SU-DHL-6 (cell line): ENCODE results near the gene PFDN2.
A peak's percentile ranks its signal among the peaks of the same experiment; 100 is the strongest.

Experiments
- H2AFZ ChIP-seq: fragments of 200-600 bp; sonication (generic); 2 replicates; pipeline ENCODE4 v1.6.1; 2014; ENCODE audit warnings: low read depth, mild to moderate bottlenecking, moderate library complexity, mixed read lengths, antibody characterized with exemption, low read length; ENCODE audit not compliant: severe bottlenecking
- H3F3A ChIP-seq: fragments of 200-600 bp; shearing (Covaris generic); 2 replicates; pipeline ENCODE4 v1.6.0; 2016; ENCODE audit warnings: antibody characterized with exemption, mild to moderate bottlenecking; ENCODE audit not compliant: insufficient read depth
- H3K27ac ChIP-seq: fragments of 200-600 bp; sonication (generic); 2 replicates; pipeline ENCODE4 v1.5.1; 2016; ENCODE audit warnings: low read depth, mild to moderate bottlenecking, low read length, moderate library complexity, mixed read lengths
- H3K27me3 ChIP-seq: fragments of 200-600 bp; sonication (generic), shearing (Covaris generic); 2 replicates; pipeline ENCODE4 v1.6.0; 2014; ENCODE audit warnings: mild to moderate bottlenecking, low read length
- H3K36me3 ChIP-seq: fragments of 200-600 bp; sonication (generic); 2 replicates; pipeline ENCODE4 v1.6.1; 2014; ENCODE audit warnings: mild to moderate bottlenecking, low read length, mixed read lengths
- H3K4me2 ChIP-seq: fragments of 300-600, 200-600 bp; shearing (Covaris generic), sonication (generic); 2 replicates; pipeline ENCODE4 v1.6.0; 2014; ENCODE audit warnings: low read length, low read depth, mild to moderate bottlenecking; ENCODE audit not compliant: poor library complexity, severe bottlenecking
- H3K4me3 ChIP-seq: fragments of 200-600 bp; sonication (generic); 2 replicates; pipeline ENCODE4 v1.5.1; 2014; ENCODE audit warnings: antibody characterized with exemption, low read length, mild to moderate bottlenecking, mixed read lengths; ENCODE audit not compliant: insufficient read depth, poor library complexity, severe bottlenecking
- H3K79me2 ChIP-seq: fragments of 200-600 bp; sonication (generic); 2 replicates; pipeline ENCODE4 v1.6.1; 2014; ENCODE audit warnings: mild to moderate bottlenecking, low read length, moderate library complexity; ENCODE audit not compliant: insufficient read depth
- H3K9ac ChIP-seq: fragments of 200-600 bp; sonication (generic); 2 replicates; pipeline ENCODE4 v1.7.0; 2014; ENCODE audit warnings: mild to moderate bottlenecking, low read length
- H3K9me2 ChIP-seq: fragments of 200-600 bp; sonication (generic); replicated peaks from 2 replicates; pipeline ENCODE4 v1.6.1; 2014; ENCODE audit warnings: low read length; ENCODE audit not compliant: insufficient read depth
- H3K9me3 ChIP-seq: fragments of 200-600 bp; sonication (generic); 2 replicates; pipeline ENCODE4 v1.6.1; 2014; ENCODE audit warnings: low read length, mixed read lengths; ENCODE audit not compliant: insufficient read depth
- H4K20me1 ChIP-seq: fragments of 200-600 bp; sonication (generic); 2 replicates; pipeline ENCODE4 v1.6.1; 2014; ENCODE audit warnings: low read depth, mild to moderate bottlenecking, antibody characterized with exemption, low read length, moderate library complexity, mixed read lengths
- CTCF ChIP-seq: fragments of 200-600 bp; sonication (generic); IDR thresholded peaks from one replicate; pipeline ENCODE4 v1.5.1; 2017; ENCODE audit warnings: antibody characterized with exemption, mild to moderate bottlenecking, low read length, moderate library complexity; ENCODE audit not compliant: insufficient read depth, poor library complexity, severe bottlenecking
- EZH2phosphoT487 ChIP-seq: fragments of 200-600 bp; sonication (generic), shearing (Covaris generic); conservative IDR thresholded peaks from 2 replicates; pipeline ENCODE4 v1.6.1; 2018; ENCODE audit warnings: mild to moderate bottlenecking, antibody characterized with exemption, low read length, moderate library complexity, mixed read lengths

The PFDN2 gene

GRCh38 chr1:161138431-161138830 is 20.6 kb upstream of the PFDN2 start:
- peaks cover 12% of the 10 kb centered on the region for H3F3A ChIP-seq
- H3K4me2 ChIP-seq = no peak overlapping the region
- H3K36me3 ChIP-seq = no peaks in the 10 kb centered on the region
- H3K79me2 ChIP-seq = peaks cover 6% of the 10 kb centered on the region
- H3K9me3 ChIP-seq = no peaks in the 10 kb centered on the region
- H3K9ac ChIP-seq = no peak overlapping the region
- no peaks in the 10 kb centered on the region for H3K9me2 ChIP-seq
- H3K4me3 ChIP-seq = no peak overlapping the region
- no peak overlapping the region for H3K27ac ChIP-seq
- no peak overlapping the region for H2AFZ ChIP-seq
- no peaks in the 10 kb centered on the region for H4K20me1 ChIP-seq
- no peaks in the 10 kb centered on the region for H3K27me3 ChIP-seq
- TF ChIP-seq EZH2phosphoT487 = no peak
- TF ChIP-seq CTCF = no peak

DNA sequence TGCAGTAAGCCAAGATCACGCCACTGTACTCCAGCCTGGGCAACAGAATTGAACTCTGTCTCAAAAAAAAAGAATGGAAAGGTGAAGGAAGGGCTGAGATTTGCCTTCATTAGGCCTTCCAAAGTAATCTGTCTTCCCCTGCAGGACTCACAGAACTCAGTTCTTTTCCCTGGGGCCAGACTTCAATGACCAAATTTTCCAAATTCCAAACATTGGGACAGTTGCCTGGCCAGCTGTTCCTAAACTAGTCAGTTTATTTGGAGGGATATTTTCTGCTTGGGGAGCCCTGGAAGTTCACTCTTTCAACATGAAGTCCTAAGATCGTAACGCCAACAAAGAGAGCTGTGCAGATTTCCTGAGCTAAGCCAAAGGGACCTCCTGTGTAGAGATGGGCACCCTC is 20.0 kb upstream of the PFDN2 start:
- TF ChIP-seq EZH2phosphoT487 (no peak), CTCF (no peak)

DNA sequence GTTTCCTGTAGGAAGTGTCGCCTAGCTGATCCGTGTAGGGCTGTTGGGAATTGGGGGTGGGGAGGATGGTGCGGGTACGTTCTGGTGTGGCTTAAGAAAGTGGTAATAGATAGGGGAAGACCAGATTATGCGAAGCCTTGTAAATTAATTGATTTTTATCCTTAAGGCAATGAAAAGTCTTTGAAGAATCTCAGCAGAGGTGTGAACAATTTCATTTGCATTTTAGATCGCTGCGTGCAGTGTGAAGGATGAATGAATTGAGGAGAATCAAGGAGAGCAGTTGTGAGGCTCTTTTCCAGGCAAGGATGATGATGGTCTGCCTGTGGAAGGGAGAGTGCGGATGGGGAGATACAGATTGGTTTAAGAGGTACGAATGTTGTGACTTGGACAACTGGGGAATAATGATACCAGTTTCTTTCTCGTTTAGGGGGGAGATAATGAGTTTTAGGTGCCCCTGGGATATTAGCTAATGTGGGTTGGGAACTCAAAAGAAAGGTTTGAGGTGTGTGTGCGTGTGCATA is 15.4 kb upstream of the PFDN2 start:
- Histone ChIP-seq H3K9me2 (no peaks in the 10 kb centered on the region), H3K4me2 (peak overlapping the region; percentile 92), H4K20me1 (no peaks in the 10 kb centered on the region), H3K9me3 (no peaks in the 10 kb centered on the region), H3F3A (peaks cover 25% of the 10 kb centered on the region), H3K36me3 (no peaks in the 10 kb centered on the region), H3K27ac (peak overlapping the region; percentile 64), H3K27me3 (no peaks in the 10 kb centered on the region), H2AFZ (peak overlapping the region; percentile 90), H3K79me2 (peaks cover 19% of the 10 kb centered on the region), H3K4me3 (peak overlapping the region; percentile 92), H3K9ac (peak overlapping the region; percentile 83)
- no peak for TF ChIP-seq EZH2phosphoT487
- no peak for TF ChIP-seq CTCF

More for the DNA sequence above, 20.0 kb upstream of the PFDN2 start:
- Histone ChIP-seq H3K9me2 (no peaks in the 10 kb centered on the region), H3K9ac (no peak overlapping the region), H3K36me3 (no peaks in the 10 kb centered on the region), H3K27me3 (no peaks in the 10 kb centered on the region), H3K4me2 (no peak overlapping the region), H3K79me2 (peaks cover 10% of the 10 kb centered on the region), H3K4me3 (no peak overlapping the region), H3F3A (peaks cover 12% of the 10 kb centered on the region), H2AFZ (no peak overlapping the region), H3K9me3 (no peaks in the 10 kb centered on the region), H4K20me1 (no peaks in the 10 kb centered on the region), H3K27ac (no peak overlapping the region)
